GM12891 (cell line): ENCODE measurements around the gene PTDSS2.

Source experiments
- PAX5 ChIP-seq: IDR thresholded peaks from 2 replicates; pipeline ENCODE4 v1.6.1; 2011; ENCODE audit warnings: low read length, moderate library complexity, mild to moderate bottlenecking; ENCODE audit not compliant: insufficient read depth, severe bottlenecking
- POLR2A ChIP-seq: IDR thresholded peaks from 2 replicates; pipeline ENCODE4 v1.6.1; 2011; ENCODE audit warnings: low read depth, low read length, control low read depth
- POLR2AphosphoS5 ChIP-seq: IDR thresholded peaks from 2 replicates; pipeline ENCODE4 v1.6.1; 2011; ENCODE audit warnings: low read depth, low read length, control low read depth
- TAF1 ChIP-seq: IDR thresholded peaks from 2 replicates; pipeline ENCODE4 v1.6.1; 2011; ENCODE audit warnings: low read depth, low read length, control low read depth

DNA sequence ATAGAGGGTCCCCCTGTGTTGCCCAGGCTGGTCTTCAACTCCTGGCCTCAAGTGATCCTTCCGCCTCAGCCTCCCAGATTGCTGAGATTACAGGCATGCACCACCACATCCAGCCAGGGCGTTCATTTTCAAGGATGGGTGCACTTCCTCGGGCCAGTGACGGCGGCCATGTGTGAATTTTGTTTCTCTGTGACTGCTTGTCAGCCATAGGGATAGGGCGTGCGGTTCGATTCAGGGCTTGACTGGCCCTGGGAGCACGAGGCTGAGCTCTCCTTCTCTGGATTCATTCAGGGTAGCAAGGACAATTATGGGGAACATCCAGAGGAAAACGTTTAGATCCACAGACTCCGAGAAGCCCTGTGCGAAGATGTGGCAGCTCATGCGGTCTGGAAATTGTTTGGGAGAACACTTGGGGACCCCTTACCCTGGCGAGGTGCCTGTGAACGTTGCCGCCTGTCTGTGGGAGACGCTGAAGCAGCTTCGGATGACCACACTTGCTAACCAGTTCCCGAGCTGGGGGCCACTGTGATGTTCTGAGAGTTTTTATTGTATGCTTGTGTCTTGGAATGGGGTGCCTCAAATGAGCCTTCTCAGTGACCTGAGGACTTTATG, 2.9 kb downstream of the PTDSS2 start:
- TF ChIP-seq POLR2A: no peak
- no peak for TF ChIP-seq POLR2AphosphoS5
- no peak for TF ChIP-seq TAF1
- no peak for TF ChIP-seq PAX5
